Measurements from ENCODE around the gene MRPL24.

The MRPL24 gene

DNA sequence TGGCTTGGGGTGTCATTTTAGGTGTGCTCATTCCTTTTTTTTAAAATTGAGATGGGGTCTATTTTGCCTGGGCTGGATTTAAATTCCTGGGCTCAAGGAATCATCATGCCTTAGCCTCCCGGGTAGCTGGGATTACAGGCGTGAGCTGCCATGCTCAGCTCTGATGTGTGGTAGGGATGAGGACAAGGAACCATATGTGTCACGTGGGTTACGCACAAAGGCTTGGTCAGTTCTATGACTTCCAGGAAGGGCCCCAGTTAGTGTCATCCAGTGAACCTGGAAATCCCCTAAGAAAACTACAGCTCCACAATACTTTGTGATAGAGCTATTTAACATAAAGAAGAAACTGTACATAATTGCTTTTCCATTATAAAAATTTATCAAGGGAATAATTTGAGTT lies 19.4 kb downstream of the MRPL24 start:
- Histone ChIP-seq H3K27me3 (ENCODE audit: control insufficient read depth, low read length) (no peaks in the 10 kb centered on the region), H4K20me1 (ENCODE audit: control insufficient read depth, insufficient read depth, low read depth, low read length) (peaks cover 34% of the 10 kb centered on the region), H3F3A (ENCODE audit: control insufficient read depth, insufficient read depth) (peaks cover 13% of the 10 kb centered on the region), H3K9me2 (replicated peaks; ENCODE audit: control insufficient read depth, low read length) (no peaks in the 10 kb centered on the region), H3K27ac (ENCODE audit: low read depth, low read length) (no peak overlapping the region), H3K9me3 (ENCODE audit: control insufficient read depth, insufficient read depth, low read length) (no peaks in the 10 kb centered on the region), H3K36me3 (ENCODE audit: control insufficient read depth, low read length) (peaks cover 62% of the 10 kb centered on the region), H3K4me1 (ENCODE audit: control insufficient read depth, low read length) (peaks cover 22% of the 10 kb centered on the region), H3K4me3 (ENCODE audit: low read length) (no peak overlapping the region), H3K4me2 (ENCODE audit: low read length) (no peak overlapping the region), H3K79me2 (ENCODE audit: control insufficient read depth, low read length) (peaks cover 53% of the 10 kb centered on the region)
- TF ChIP-seq EZH2phosphoT487 (IDR thresholded peaks at IDR 0.05; ENCODE audit: borderline replicate concordance, low read length): no peak
- TF ChIP-seq CTCF (IDR thresholded peaks at IDR 0.05; ENCODE audit: low read depth, low read length, poor library complexity, severe bottlenecking): no peak

GRCh38 chr1:156721131-156721530 lies 19.8 kb downstream of the MRPL24 start:
- Histone ChIP-seq H3F3A (ENCODE audit: control insufficient read depth, insufficient read depth) (peaks cover 12% of the 10 kb centered on the region), H3K27ac (ENCODE audit: low read depth, low read length) (no peak overlapping the region), H3K4me3 (ENCODE audit: low read length) (no peak overlapping the region), H3K9me2 (replicated peaks; ENCODE audit: control insufficient read depth, low read length) (no peaks in the 10 kb centered on the region), H3K9me3 (ENCODE audit: control insufficient read depth, insufficient read depth, low read length) (no peaks in the 10 kb centered on the region), H3K4me1 (ENCODE audit: control insufficient read depth, low read length) (peaks cover 22% of the 10 kb centered on the region), H3K79me2 (ENCODE audit: control insufficient read depth, low read length) (peaks cover 49% of the 10 kb centered on the region), H3K4me2 (ENCODE audit: low read length) (no peak overlapping the region), H3K27me3 (ENCODE audit: control insufficient read depth, low read length) (no peaks in the 10 kb centered on the region), H3K36me3 (ENCODE audit: control insufficient read depth, low read length) (peaks cover 58% of the 10 kb centered on the region), H4K20me1 (ENCODE audit: control insufficient read depth, insufficient read depth, low read depth, low read length) (peaks cover 33% of the 10 kb centered on the region)
- TF ChIP-seq EZH2phosphoT487 (IDR thresholded peaks at IDR 0.05; ENCODE audit: borderline replicate concordance, low read length): no peak
- no peak for TF ChIP-seq CTCF (IDR thresholded peaks at IDR 0.05; ENCODE audit: low read depth, low read length, poor library complexity, severe bottlenecking)

- H3K4me2 ChIP-seq (ENCODE audit: low read length): no peak overlapping the region
Measured at GRCh38 chr1:156717351-156717750, 23.5 kb downstream of the MRPL24 start.

More at GRCh38 chr1:156717351-156717750, 23.5 kb downstream of the MRPL24 start:
- no peaks in the 10 kb centered on the region for H3K9me2 ChIP-seq (replicated peaks; ENCODE audit: control insufficient read depth, low read length)
- TF ChIP-seq CTCF (IDR thresholded peaks at IDR 0.05; ENCODE audit: low read depth, low read length, poor library complexity, severe bottlenecking): no peak
- TF ChIP-seq EZH2phosphoT487 (IDR thresholded peaks at IDR 0.05; ENCODE audit: borderline replicate concordance, low read length): no peak
- H3K79me2 ChIP-seq (ENCODE audit: control insufficient read depth, low read length): peaks cover 13% of the 10 kb centered on the region
- H3F3A ChIP-seq (ENCODE audit: control insufficient read depth, insufficient read depth): peaks cover 14% of the 10 kb centered on the region
- H3K4me3 ChIP-seq (ENCODE audit: low read length): no peak overlapping the region
- no peaks in the 10 kb centered on the region for H3K27me3 ChIP-seq (ENCODE audit: control insufficient read depth, low read length)
- H3K27ac ChIP-seq (ENCODE audit: low read depth, low read length): no peak overlapping the region
- peaks cover 7% of the 10 kb centered on the region; the same call in 1 of the 2 replicates for H4K20me1 ChIP-seq (ENCODE audit: control insufficient read depth, insufficient read depth, low read depth, low read length)
- peaks cover 22% of the 10 kb centered on the region for H3K36me3 ChIP-seq (ENCODE audit: control insufficient read depth, low read length)
- no peaks in the 10 kb centered on the region for H3K9me3 ChIP-seq (ENCODE audit: control insufficient read depth, insufficient read depth, low read length)
- H3K4me1 ChIP-seq (ENCODE audit: control insufficient read depth, low read length): no peaks in the 10 kb centered on the region
